Calu3 (cell line): Measurements from ENCODE around the gene DMBX1. TPM values are rescaled to one million over a fixed set of nuclear protein-coding genes. Genes with fewer than 3 reads are reported as not detected.

ENCODE experiments used
- BruUV-seq: library from RNA; stranded (reverse); fragments of 400-500 nt; replicated peaks from 2 replicates; lab custom pipeline; 2021; lab: Mats Ljungman, UMichigan
- CTCF ChIA-PET: fragments of 300-600 bp; sonication (Branson Sonifier 250); formaldehyde crosslinking; loops from one replicate; lab custom pipeline; 2022; ENCODE audit warnings: antibody characterized with exemption; lab: Charles Lee
- DNase-seq: peaks from one replicate; pipeline ENCODE4 v3.0.0; 2022
- H3K27ac Mint-ChIP-seq: one replicate; pipeline ENCODE4 v1.8.0; 2022; ENCODE audit warnings: mixed read lengths; ENCODE audit not compliant: unreplicated experiment
- H3K27me3 Mint-ChIP-seq: one replicate; pipeline ENCODE4 v1.8.0; 2022; ENCODE audit warnings: mixed read lengths; ENCODE audit not compliant: unreplicated experiment
- H3K36me3 Mint-ChIP-seq: one replicate; pipeline ENCODE4 v1.8.0; 2022; ENCODE audit warnings: mild to moderate bottlenecking, moderate library complexity, mixed read lengths; ENCODE audit not compliant: insufficient read depth, unreplicated experiment
- H3K4me1 Mint-ChIP-seq: one replicate; pipeline ENCODE4 v1.8.0; 2022; ENCODE audit warnings: mild to moderate bottlenecking, low read depth, mixed read lengths; ENCODE audit not compliant: unreplicated experiment
- H3K4me3 Mint-ChIP-seq: one replicate; pipeline ENCODE4 v1.8.0; 2022; ENCODE audit warnings: mild to moderate bottlenecking, low read depth, moderate library complexity, mixed read lengths; ENCODE audit not compliant: unreplicated experiment
- H3K9me3 Mint-ChIP-seq: one replicate; pipeline ENCODE4 v1.8.0; 2022; ENCODE audit warnings: low read depth, mixed read lengths; ENCODE audit not compliant: unreplicated experiment
- intact Hi-C: fragments of 100-400 bp; cut with micrococcal nuclease; formaldehyde crosslinking; loops from one replicate; pipeline ENCODE4 v1.10.0; 2022; ENCODE audit not compliant: unreplicated experiment
- total RNA-seq: library from RNA; stranded (reverse); gene quantifications from 2 replicates; pipeline ENCODE4 v1.2.3, GENCODE V29; 2022
- TF ChIP-seq, protein P1 (sequence below): fragments of 200-600 bp; IDR thresholded peaks from one replicate; pipeline ENCODE4 v1.8.0; 2022; ENCODE audit warnings: antibody characterized with exemption; ENCODE audit not compliant: unreplicated experiment

DMBX1 gene
- total RNA-seq, 1 experiment from 2014 or later: 2.3 TPM

DNA sequence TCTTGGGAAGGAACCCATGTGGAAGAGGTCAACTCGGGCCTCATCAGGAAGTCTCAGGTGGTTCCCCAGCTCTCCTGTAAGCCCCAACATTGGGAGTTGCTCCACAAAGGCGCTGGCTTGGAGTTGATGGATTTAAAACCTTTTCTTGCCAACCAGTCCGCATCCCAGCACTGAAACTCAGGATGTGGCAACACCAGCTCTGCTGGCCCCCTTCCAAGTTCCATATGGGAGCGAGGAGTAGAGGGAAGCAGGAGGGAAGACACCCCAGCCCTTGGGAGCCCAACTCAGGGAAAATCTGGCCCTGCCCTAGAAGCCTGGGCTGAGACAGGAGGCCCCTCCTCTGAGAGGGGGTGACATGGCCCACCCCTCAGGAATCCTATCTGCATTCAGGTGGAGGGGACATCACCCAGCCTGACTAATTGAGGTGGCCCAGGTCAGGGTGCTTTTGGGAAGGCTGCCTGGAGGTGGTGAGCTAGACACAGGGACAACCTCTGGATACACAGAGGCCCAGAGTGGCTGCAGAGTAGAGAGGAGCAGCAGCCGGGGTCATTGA lies 33.1 kb upstream of the DMBX1 start:
- Mint-ChIP-seq H3K36me3 (no peaks in the 10 kb centered on the region), H3K9me3 (no peaks in the 10 kb centered on the region), H3K27me3 (peaks cover 86% of the 10 kb centered on the region), H3K4me3 (no peak overlapping the region), H3K4me1 (no peaks in the 10 kb centered on the region), H3K27ac (no peak overlapping the region)
- intact Hi-C loops: no loop called here
- TF ChIP-seq, protein P1, sequence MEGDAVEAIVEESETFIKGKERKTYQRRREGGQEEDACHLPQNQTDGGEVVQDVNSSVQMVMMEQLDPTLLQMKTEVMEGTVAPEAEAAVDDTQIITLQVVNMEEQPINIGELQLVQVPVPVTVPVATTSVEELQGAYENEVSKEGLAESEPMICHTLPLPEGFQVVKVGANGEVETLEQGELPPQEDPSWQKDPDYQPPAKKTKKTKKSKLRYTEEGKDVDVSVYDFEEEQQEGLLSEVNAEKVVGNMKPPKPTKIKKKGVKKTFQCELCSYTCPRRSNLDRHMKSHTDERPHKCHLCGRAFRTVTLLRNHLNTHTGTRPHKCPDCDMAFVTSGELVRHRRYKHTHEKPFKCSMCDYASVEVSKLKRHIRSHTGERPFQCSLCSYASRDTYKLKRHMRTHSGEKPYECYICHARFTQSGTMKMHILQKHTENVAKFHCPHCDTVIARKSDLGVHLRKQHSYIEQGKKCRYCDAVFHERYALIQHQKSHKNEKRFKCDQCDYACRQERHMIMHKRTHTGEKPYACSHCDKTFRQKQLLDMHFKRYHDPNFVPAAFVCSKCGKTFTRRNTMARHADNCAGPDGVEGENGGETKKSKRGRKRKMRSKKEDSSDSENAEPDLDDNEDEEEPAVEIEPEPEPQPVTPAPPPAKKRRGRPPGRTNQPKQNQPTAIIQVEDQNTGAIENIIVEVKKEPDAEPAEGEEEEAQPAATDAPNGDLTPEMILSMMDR: no peak
- CTCF ChIA-PET: no interaction called here
- no peak for DNase-seq
- no TSS peak for BruUV-seq

DNA sequence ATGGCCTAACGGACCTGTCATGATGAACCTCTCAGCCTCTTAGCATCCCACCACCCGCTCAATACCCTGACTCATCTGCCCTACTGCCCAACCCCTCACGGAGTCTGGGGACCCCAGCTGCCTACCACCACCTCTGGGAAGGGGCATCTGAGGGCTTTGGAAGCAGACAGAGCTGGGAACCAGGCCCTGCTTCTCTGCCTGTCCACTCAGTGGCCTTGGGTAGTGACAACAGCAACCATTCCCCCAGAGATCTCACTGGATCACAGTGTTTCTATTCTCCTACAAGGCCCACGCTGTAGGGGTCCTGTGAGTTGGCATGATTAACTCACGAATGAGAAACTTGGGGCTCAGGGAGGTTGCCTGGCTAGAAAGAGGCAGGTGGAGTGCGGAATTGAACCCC lies 32.5 kb upstream of the DMBX1 start:
- intact Hi-C loops: no loop called here
- CTCF ChIA-PET: interaction anchor here (0.7 kb wide), 1 partner anchor 10 kb away, joined by 3 read pairs; no protein-coding TSS in a partner anchor
- H3K27me3 Mint-ChIP-seq: peaks cover 86% of the 10 kb centered on the region
- H3K9me3 Mint-ChIP-seq: no peaks in the 10 kb centered on the region
- H3K36me3 Mint-ChIP-seq: no peaks in the 10 kb centered on the region
- no peak overlapping the region for H3K4me3 Mint-ChIP-seq
- no peak overlapping the region for H3K27ac Mint-ChIP-seq
- DNase-seq: no peak
- no TSS peak for BruUV-seq
- no peaks in the 10 kb centered on the region for H3K4me1 Mint-ChIP-seq
- TF ChIP-seq, protein P1: no peak

DNA sequence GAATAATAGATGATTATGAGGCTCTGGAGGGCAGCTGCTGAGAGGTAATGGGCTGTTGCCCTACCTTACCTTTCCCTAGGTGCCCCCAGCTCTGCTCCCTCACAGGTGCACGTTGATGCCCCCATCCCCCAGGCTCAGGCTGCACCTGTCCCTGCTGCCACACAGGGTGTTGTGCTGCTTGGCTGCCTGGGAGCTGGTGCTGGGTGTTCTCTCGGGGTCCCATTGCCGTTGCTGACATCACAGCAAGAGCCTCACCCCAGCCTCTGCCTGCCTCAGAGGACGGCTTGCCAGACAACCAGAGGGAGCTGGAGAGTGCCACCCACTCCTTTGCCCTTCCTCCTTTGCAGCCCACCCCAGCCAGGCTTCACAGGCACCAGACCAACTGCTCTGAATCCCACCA lies 31.4 kb upstream of the DMBX1 start:
- TF ChIP-seq, protein P1: no peak
- Mint-ChIP-seq H3K4me3 (no peak overlapping the region), H3K4me1 (no peaks in the 10 kb centered on the region), H3K27ac (no peak overlapping the region), H3K9me3 (no peaks in the 10 kb centered on the region), H3K36me3 (no peaks in the 10 kb centered on the region), H3K27me3 (peaks cover 86% of the 10 kb centered on the region)
- no TSS peak for BruUV-seq
- intact Hi-C loops: no loop called here
- DNase-seq: no peak
- CTCF ChIA-PET: no interaction called here

DNA sequence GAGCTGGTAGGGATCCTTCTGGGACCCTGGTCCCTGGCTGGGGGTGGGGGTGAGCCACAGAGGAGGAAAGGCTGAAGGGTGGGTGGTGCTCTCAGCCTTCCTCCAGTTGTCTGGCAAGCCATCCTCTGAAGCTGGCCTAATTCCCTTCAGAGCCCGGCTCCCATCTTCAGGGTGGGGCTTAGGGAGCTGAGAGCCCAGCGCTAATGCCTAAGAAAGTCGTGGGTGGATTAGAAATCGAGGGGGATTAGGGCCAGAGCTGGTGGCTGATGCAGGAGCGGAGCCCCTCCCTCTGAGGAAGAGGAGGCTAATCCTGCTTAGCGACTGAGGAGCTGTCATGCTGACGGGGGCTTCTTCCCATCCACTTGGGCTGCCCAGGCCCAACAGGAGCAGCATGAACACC lies 30.8 kb upstream of the DMBX1 start:
- no peaks in the 10 kb centered on the region for H3K4me1 Mint-ChIP-seq
- TF ChIP-seq, protein P1: no peak
- CTCF ChIA-PET: interaction anchor here (1.9 kb wide), 1 partner anchor 12 kb away, joined by 6 read pairs; no protein-coding TSS in a partner anchor
- H3K27me3 Mint-ChIP-seq: peaks cover 86% of the 10 kb centered on the region
- BruUV-seq: no TSS peak
- intact Hi-C loops: no loop called here
- no peak for DNase-seq
- H3K27ac Mint-ChIP-seq: no peak overlapping the region
- H3K36me3 Mint-ChIP-seq: no peaks in the 10 kb centered on the region
- no peaks in the 10 kb centered on the region for H3K9me3 Mint-ChIP-seq
- H3K4me3 Mint-ChIP-seq: no peak overlapping the region
